ENCODE measurements around the gene HOXA7.

HOXA7 gene

DNA sequence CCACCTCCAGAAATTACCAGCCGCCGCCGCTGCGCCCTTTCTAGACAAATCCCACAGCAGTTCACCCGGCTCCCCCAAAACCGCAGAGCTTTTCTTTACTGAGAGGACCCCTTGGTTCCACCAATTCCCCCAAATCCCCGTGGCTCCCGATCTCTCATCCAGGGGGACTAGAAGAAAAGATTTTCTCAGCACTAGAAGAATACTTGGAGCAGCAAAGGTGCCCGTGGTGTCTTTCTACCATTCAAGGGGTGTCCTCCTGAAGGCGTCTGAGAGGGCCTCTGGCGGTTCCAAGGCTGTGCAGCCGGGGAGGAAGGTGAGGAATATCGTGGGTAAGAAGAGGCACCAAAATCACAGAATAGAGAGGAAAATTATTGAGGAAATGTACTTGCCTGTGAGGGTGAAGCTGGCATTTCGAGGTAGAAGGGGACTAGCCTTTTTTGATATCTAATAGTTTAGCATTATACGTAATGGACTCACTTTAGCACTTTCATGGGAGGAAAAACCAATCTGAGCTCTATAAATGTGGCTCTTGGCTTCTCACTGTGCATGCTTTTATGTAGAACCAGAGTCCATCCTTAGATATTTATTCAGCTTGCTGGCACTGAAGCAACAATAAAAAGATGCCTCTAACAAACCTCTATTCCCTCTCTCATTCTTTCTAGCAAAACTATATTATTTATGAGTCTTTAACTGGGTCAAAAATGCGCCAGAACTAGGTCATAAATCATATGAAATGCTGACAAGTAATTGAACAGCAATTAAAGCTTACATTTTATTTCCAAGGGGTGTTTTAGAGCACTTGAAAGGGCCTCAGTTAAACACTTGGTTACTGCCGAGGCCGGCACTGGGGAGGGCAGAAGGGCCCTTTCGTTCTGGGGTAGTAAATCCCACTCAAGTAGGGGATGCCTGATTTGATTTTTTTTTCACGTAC lies 40.2 kb downstream of the HOXA7 start:
- no peak for DNase-seq

DNA sequence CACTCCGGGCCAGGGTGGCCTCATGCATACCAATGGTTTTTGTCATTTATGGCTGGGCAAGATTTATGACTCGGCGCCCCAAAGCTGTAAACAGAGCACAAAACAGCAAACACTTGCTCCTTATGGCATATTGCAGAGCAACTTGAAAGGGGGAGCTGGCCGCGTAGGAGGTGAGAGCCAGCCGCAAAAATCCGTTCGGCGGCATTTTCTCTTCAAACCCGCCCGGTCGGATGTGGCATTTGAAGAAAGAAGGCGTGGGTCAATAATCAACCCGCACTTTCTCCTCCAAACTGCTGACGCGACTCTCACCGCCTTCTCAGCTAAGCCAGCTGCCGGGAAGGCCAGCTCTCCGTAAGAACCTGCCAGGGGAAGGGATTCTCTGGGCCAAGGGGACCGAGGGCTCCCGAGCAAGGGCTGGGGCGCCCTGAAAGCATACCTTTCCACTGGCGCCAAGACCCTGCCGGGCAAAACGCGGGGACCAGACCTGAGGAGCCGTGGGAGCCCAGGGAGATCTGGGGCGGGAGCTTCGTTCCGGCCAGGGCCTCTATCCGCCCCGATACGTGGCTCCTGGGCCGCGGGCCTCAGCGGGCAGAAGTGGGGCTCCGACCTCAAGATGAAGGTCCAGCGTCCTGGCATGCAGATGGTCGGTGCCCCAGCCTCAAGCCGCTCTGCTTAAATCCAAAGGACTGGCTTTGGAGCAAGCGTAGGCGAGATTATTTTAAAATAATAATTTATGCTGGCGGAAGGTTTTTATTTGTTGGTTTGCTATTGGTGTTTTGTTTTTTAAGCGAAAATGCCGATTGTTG lies 41.1 kb downstream of the HOXA7 start:
- DNase-seq: no peak

DNA sequence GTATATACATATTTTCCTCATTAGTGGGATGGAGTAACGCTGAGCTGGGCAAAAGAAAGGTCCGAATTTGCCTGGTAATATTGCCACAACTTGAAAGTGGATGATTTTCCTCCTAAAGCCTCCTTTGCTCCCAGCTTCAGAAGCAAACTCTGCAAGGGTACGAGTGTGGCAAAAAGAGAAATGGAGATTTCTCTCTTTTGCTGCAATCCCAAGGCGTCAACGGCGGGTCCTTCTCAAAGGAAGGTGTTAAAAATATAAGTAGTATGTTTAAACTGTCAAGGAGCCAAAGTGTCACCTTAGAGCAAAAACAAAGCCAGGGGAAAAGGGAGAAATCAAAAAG lies 41.6 kb downstream of the HOXA7 start:
- DNase-seq: no peak

DNA sequence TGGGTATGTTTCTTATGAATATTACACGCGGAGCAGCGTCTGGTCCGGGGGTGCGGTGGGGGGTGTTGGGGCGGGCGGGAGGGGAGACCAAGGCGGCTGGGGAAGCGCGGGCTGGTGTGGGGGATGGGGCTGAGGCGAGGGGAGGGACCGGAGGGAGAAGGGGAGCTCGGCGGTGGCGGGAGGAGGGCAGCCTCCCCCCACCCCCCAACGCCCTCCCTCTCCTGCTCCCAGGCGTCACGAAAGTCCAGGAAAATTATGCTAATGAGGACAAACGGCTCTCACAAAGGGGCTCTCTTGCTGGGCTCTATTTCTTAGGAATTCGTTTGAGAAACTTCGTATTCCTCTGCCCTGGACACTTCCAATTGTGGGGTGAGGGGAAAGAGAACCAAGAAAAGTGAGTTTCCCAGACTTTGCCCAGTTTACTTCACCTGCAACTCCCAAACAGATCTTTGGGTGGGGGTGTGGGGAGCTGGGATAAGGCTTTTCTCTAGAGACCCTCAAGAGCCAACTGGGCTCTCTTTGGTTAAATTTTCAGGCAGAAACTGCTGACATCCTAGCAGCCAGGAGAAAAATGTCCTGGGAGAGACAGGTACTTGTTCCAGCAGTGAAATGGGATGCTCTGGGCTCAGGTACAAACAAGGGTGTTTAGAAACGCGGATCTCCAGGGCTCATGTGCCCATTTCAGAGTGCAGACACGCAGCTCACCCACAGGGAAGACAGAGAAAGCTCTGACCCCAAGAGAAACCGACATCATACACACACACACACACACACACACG lies 42.3 kb downstream of the HOXA7 start:
- no peak for DNase-seq

DNA sequence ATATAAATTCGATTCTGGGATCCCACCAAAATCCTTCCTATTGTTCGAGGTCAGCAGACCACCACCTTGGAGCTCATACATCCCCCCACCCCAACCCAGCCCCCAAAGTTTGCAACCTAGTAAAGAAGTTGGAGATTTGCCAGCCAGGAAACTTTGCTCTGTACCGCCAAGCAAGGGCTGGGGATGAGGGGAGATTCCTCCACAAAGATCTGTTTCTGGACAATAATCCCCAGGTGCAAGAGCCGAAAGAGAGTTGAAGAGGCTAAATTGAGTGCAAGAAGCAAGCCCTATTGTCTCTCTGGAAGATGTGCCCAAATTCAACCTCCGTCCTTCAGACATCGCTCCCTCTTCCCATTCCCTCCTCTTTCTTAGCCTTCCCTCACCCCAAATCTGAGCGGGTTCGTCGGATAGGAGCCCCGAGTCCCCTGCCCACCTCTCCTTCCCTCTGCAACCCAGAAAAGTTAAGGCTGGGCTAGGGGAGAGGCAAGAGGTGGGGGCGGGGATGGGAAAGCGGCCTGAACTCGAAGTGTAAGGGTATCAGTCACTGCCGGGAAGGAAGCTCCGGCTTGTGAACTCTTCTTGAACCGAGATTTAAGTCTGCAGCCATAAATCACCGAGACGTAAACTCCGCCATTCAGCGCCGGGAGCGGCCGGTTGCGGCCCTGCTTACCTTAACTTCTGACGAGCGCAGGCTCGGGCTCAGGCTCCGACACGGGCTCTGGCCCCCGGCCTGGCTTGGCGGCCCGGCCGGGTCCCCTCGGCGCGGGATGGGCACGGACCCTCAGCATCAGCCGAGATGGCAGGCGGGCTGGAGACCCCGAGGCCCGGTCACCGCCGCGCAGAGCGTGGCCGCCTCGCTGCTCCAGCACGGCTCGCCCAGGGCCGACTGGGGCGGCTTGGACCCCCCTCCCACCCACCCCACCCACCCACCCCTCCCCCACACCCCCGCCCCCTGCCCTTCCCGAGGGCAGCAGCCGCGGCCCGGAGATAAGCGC lies 43.2 kb downstream of the HOXA7 start:
- no peak for DNase-seq

DNA sequence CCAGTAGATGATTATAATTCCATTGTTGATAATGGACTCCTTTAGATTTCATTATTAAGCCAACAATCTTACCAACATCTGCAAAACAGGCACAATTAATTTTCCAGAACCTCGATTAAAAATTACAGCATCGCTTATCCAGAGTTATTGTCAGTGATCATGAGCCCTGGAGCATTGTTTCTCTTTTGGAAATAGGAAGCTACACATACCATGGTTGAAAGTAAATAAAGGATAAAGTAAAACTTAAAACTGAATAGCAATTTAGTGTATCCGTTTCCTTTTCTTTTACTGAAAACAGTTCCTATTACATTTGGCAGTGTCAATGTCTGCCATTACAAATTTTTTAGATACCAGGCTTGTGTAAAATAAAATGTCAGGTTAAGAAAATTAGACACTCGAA lies 44.1 kb downstream of the HOXA7 start:
- DNase-seq: no peak

DNA sequence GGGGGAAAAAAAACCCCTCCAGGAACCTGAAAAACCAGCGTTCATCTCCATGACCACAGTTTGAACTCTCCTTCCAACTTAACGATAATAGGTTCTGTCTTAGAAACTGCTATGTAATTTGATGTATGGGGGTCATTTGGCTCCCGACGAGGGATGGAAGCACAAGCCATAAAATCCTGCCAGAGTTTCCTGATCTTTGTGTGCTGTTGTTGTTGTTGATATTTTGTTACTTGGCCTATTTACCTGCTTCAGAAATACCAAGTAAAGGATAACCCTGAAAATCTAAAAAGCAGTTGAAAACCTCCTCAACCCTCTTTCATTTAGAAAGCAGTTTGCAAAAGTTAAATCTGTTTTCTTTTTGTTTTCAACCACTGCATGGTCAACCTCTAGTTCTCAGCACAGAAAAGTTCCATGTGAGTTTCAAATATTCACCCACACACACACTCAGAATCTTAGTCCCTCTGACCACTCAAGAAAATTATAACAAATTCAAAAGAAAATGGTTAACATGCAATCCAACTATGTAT lies 44.7 kb downstream of the HOXA7 start:
- no peak for DNase-seq

DNA sequence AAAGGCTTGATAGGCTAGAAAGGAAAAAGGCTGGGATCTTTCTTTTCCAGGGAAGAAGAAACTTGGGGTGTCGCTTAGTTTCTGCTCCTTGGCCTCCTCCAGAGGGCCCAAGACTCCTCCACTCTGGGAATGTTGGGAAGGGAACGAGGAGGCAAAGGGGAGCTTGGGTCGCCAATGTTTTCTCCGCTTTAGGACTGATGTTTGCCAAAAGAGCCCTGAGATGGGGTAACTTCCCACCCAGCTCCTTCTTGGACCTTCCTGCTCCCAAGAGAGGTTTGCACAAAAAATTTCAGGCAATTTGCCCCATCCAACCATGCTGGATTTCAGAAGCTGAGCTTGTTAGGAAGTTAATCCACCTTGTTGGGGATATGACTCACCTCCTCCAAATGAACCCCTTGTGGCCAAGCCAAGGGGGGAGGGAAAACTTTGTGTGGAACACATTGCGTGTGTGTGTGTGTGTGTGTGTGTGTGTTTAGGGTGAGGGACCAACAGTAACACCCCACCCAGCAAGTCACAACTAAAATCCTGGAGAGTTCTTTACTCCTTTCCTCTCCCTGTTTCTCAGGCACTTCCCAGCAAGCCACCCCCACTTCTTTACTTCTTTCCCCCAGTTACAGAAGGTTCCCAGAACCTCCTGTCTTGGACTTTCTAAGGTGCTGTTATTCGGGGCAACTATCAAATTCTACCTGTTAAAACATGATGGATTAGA lies 45.3 kb downstream of the HOXA7 start:
- no peak for DNase-seq

DNA sequence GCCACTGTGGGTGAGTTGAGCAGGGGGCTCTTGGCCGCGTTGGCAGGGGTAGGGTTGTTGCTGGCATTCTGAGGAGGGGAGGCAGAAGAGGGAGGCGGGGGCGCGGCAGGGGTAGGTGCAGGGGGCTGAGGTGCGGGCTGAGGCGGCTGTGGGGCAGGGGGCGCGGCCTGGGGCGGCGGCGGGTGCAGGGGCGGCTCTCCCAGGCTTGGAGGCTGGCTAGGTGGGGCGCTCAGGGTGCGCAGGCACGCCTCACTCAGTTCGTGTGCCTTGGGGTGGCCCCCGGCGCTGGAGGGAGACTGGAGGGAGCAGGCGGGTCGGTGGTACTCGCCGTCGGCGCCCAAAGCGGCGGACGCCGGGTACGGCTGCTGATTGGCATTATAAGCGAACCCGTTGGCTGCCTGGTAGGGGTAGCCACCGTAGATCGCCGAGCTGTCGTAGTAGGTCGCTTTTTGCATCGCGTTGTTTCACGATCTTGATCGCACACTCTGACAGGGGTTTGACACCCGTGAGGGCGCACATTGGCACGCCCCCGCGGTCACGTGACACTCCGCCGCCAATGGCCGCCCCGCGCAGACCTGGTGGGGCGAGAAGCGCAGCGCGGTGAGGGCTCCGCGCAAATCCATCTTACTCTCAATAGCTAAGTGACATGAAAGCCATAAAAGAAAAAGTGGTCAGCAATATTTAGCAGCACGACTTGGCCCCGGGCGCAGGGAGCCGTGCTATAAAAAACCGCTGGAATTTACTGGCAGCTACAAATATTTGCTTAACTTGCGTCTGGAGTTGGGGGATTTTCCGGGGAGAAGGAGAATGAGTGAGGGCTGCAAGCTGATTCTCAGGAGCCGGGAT lies 46.1 kb downstream of the HOXA7 start:
- no peak for DNase-seq

DNA sequence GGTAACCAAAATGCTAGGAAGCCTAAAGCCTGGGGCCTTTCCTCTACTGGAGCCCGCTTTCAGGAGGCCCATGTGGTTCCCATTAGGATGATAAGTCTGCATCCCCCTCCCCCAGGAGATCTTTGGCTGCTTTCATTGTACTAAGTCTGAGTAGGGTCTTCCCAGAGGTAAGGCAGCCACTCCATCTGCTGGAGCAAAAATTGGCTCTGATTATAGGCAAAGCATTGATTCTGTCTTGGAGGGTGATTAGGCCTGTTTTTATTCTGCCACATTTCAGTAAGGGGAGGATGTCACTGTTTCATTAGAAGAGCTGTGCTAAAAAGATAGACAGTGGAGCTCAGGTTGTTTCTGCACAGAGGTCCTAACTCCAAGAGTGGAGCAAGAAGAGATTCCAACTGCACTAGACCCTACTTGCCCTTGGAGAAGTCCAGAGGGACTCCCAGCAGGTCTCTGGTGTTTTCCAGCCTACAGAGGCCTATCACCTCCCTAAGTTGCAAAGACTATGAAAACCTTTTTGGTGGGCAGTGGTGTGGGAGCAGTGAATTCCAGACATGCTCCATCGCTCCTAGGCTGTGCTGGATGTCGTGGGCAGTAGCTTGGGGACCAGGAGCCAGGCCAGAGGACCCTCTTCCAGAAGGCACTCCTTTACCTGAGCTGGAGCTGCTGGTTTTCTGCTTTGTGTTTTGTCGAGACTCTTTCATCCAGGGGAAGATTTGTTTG lies 46.8 kb downstream of the HOXA7 start:
- no peak for DNase-seq

DNA sequence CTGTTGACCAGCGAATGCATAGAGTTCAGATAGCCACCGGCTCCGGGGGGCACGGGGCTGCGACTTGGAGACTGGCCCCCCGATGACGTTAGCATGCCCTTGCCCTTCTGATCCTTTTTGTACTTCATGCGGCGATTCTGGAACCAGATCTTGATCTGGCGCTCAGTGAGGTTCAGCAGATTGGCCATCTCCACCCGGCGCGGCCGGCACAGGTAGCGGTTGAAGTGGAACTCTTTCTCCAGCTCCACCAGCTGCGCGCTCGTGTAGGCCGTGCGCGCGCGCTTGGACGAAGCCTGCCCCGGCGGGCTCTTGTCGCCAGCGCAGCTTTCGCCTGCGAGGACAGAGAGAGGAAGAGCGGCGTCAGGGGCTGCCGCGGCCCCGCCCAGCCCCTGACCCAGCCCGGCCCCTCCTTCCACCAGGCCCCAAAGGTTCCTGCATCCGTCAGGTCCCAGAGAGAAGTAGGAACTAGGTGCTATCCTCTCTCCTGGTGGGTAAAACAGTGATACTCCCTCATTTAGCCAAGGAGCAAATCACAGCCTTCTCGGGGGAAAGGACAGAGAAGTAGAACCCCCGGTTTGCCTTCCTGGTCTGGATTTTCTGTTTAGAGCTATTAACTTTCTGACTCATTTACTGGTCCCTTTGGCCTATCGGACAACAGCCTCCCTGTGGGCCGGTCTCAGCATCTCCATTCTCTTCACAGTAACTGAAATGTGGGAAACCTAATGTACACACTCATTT lies 47.9 kb downstream of the HOXA7 start:
- no peak for DNase-seq

DNA sequence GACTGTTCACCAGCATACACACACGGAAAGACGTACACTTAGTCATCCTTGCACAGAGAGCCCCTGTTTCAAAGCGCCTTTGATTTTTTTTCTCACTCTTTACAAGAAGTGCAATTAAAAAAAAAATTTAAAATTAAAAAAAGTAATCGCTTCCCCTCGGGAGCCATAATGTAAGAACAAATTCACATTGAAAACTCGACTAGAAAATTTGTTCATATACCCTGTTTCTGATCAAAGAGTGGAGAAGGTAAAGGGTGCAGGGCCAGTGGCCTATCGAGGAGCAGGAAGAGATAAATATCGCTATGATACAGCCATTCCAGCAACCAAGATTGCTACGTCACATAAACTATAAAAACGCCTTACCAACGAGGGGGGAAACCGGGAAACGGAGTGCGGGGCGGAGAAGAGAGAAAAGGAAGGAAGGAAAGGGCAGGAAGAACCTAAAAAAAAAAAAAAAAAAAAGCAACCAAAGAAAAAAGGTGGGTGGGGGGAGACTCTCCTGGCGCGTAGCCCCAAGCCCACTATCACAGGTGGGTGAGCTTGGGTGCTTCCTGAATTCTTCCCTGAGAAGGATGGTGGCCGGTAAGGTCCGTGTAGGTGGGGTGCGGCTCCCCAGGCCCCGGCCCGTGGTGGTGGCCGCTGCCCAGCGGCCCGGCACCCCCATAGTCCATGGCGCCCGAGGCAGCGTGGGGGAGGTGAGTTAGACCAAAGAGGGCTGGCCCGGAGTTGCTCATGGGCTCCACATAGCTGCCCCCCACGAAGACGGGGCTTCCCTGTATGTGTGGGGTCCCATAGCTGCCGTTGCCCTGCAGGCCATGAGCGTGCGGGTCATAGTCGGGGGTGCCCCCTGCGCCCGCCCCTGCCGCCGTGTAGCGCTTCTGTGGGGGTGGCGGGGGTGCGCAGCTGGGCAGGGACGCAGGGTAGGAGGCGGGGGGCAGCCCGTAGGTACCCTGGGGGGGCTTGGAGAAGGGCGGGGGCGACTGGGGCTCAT lies 48.8 kb downstream of the HOXA7 start:
- no peak for DNase-seq

DNA sequence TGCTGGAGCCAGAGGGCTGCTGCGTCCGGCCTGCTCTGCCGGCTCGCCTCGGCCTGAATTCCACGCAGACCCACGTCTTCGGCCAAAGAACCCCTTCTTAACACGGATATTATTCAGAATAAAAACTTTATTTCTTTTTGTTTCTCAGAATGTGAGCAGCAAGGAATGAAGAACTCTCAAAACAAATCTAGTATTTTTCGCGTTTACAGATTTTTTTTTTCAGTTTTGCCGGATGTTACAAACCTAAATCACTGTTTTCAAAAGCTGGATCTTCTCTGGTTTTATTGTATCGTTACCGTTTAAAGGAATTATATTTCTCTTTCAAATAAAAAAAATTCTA lies 49.6 kb downstream of the HOXA7 start:
- DNase-seq: no peak

DNA sequence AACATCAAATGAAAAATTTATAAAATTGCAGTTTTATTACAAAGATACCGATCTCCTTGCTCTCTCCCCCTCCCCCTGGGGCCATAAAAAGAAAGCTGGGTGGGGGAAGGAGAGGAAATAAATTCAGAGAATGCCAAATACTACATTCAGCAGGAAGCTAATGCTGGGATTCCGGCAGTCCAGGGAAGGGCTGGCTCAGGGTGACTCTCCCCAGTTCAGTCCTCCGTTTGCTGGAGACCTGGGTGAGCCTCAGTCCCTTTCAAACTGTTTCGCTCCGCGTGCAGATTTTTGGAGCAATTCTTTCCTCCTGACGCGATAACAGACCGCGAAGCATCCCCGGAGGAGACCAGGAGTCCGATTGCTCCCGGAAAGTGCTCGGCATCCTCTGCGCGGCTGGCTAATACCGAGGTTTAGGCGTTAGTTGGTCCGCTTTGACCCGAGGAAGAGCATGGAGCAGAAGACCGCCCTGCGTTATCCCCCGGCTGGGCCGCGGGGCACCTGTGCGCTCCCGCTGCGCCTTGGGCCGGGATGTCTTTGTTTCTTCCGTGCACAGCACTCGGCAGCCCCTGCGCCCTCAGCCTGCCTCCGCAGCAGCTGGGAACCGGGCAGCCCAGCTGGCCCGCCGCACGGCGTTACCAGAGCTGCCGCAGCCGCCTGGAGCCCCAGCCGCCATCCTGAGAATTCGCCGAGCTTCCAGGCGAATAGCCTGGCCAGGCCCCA lies 50.1 kb downstream of the HOXA7 start:
- DNase-seq: no peak

DNA sequence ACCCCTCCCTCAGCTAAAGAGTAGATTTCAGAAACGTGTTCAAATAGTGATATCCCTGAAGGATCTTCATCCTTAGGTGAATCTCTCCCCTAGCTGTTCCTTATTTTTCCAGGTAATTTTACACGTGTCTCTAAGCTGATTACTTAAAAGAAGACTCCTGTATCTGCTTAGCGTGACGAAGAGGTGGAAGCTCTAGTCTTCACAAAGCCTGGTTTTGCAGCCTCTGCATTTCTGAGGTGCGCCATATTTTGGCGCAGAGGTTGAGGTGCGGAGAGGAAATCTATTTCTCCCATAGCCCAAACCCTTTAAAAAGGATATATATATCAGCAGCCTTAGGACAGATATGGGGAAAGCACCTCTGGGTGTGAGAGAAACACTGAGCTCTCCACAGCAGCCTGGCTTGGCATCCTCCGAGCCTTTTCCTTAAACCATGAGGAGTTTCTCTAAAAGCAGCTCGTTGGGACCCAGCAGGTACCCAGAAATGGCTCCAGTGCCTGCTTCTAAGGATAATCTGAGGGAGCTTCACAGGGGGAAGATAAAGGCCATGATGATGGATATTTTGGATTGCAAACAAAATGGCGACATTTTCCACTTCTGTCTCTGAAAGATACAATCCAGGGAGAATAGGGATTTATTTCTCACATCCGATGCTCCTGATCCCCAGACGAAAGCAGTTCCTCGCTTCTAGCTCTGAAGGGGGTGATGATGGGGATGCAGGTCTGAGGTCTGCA lies 51.0 kb downstream of the HOXA7 start:
- no peak for DNase-seq
